Fibroblast of pulmonary artery (primary cell): ENCODE measurements around the gene AKAP7.
"Not testable (repeated sequence)": the region's sequence is repeated elsewhere in the genome, so short reads cannot be mapped to it uniquely, and the experiment has no call there.

ENCODE experiments used
- DNase-seq: peaks from one replicate; pipeline ENCODE4 v3.0.0-alpha.2; 2010; ENCODE audit warnings: low read depth
- H3K4me3 ChIP-seq: replicated peaks from 2 replicates; pipeline ENCODE4 v1.5.1; 2011; ENCODE audit warnings: low read depth, mild to moderate bottlenecking, control low read depth, low read length, moderate library complexity
- CTCF ChIP-seq: IDR thresholded peaks from 2 replicates; pipeline ENCODE4 v1.5.1; 2011; ENCODE audit warnings: mild to moderate bottlenecking, control low read depth, low read length, inconsistent platforms; ENCODE audit errors: missing control alignments

Gene AKAP7

GRCh38 chr6:131316654-131317053, 181.4 kb downstream of the AKAP7 start:
- no peak for DNase-seq
- H3K4me3 ChIP-seq, result no peak overlapping the region
- TF ChIP-seq CTCF, result no peak

- peak; percentile 17 for DNase-seq
- no peak for TF ChIP-seq CTCF
These were observed 182.2 kb downstream of the AKAP7 start for GRCh38 chr6:131317516-131317915.

GRCh38 chr6:131321589-131321988, 186.3 kb downstream of the AKAP7 start:
- peak; percentile 6 for DNase-seq
- no peak overlapping the region for H3K4me3 ChIP-seq
- no peak for TF ChIP-seq CTCF

More at GRCh38 chr6:131317516-131317915, 182.2 kb downstream of the AKAP7 start:
- no peak overlapping the region for H3K4me3 ChIP-seq

- no peak for TF ChIP-seq CTCF
- no peak for DNase-seq
- no peak overlapping the region for H3K4me3 ChIP-seq
These were observed 186.9 kb downstream of the AKAP7 start for GRCh38 chr6:131322125-131322524.

- not testable (repeated sequence) for H3K4me3 ChIP-seq, DNase-seq
These were observed 190.4 kb downstream of the AKAP7 start for GRCh38 chr6:131325669-131326068.

GRCh38 chr6:131328727-131329126, 193.5 kb downstream of the AKAP7 start:
- H3K4me3 ChIP-seq, DNase-seq: not testable (repeated sequence)

GRCh38 chr6:131331151-131331550, 195.9 kb downstream of the AKAP7 start:
- no peak for DNase-seq
- H3K4me3 ChIP-seq, result no peak overlapping the region
- TF ChIP-seq CTCF, result no peak

- H3K4me3 ChIP-seq, result no peak overlapping the region
- no peak for TF ChIP-seq CTCF
- DNase-seq, result no peak
These were observed 196.9 kb downstream of the AKAP7 start for GRCh38 chr6:131331873-131332781.
